Neural crest cell (in vitro differentiated cells): ENCODE measurements around the gene MAST4. TPM values are rescaled to one million over a fixed set of nuclear protein-coding genes. Genes with fewer than 3 reads are reported as not detected.

Experiments used
- DNase-seq: peaks from one replicate; pipeline ENCODE4 v3.0.0; 2021; ENCODE audit warnings: low read depth, mixed read lengths, low spot score
- H3K27ac Mint-ChIP-seq: one replicate; pipeline ENCODE4 v1.8.0; 2021; ENCODE audit warnings: mild to moderate bottlenecking, mixed read lengths; ENCODE audit not compliant: unreplicated experiment
- H3K27me3 Mint-ChIP-seq: 2 replicates; pipeline ENCODE4 v1.8.0; 2021; ENCODE audit warnings: low read depth, mild to moderate bottlenecking, mixed read lengths
- H3K36me3 Mint-ChIP-seq: 2 replicates; pipeline ENCODE4 v1.8.0; 2021; ENCODE audit warnings: low read depth, mild to moderate bottlenecking, mixed read lengths
- H3K4me1 Mint-ChIP-seq: 2 replicates; pipeline ENCODE4 v1.8.0; 2021; ENCODE audit warnings: mixed read lengths
- H3K4me3 Mint-ChIP-seq: one replicate; pipeline ENCODE4 v1.8.0; 2021; ENCODE audit warnings: mild to moderate bottlenecking, mixed read lengths
- H3K9me3 Mint-ChIP-seq: 2 replicates; pipeline ENCODE4 v1.8.0; 2021; ENCODE audit warnings: mixed read lengths
- CTCF ChIP-seq: fragments of 200-600 bp; sonication (generic); conservative IDR thresholded peaks from 2 replicates; pipeline ENCODE4 v1.5.0; 2021; ENCODE audit warnings: antibody characterized with exemption, mild to moderate bottlenecking
- total RNA-seq: library from RNA; stranded (reverse); gene quantifications from 2 replicates; pipeline ENCODE4 v1.2.1, GENCODE V29; 2021

The MAST4 gene
- total RNA-seq, 1 donor from 2014 or later = 7.3 TPM

GRCh38 chr5:67146574-67146973, 550.4 kb downstream of the MAST4 start:
- no peak for TF ChIP-seq CTCF
- Mint-ChIP-seq H3K4me3 (no peak overlapping the region), H3K27me3 (no peaks in the 10 kb centered on the region), H3K9me3 (no peaks in the 10 kb centered on the region), H3K27ac (no peak overlapping the region), H3K4me1 (peaks cover 5% of the 10 kb centered on the region), H3K36me3 (peaks cover 10% of the 10 kb centered on the region)
- no peak for DNase-seq

GRCh38 chr5:67146981-67147380, 550.8 kb downstream of the MAST4 start:
- TF ChIP-seq CTCF = no peak
- no peak for DNase-seq
- no peaks in the 10 kb centered on the region for H3K27me3 Mint-ChIP-seq
- no peak overlapping the region for H3K4me3 Mint-ChIP-seq
- H3K27ac Mint-ChIP-seq = no peak overlapping the region
- H3K4me1 Mint-ChIP-seq = peaks cover 5% of the 10 kb centered on the region
- H3K36me3 Mint-ChIP-seq = peaks cover 10% of the 10 kb centered on the region
- no peaks in the 10 kb centered on the region for H3K9me3 Mint-ChIP-seq

GRCh38 chr5:67147760-67148159, 551.6 kb downstream of the MAST4 start:
- no peak for TF ChIP-seq CTCF
- no peak for DNase-seq
- H3K4me1 Mint-ChIP-seq = peaks cover 5% of the 10 kb centered on the region
- H3K36me3 Mint-ChIP-seq = peaks cover 10% of the 10 kb centered on the region
- no peak overlapping the region for H3K27ac Mint-ChIP-seq
- no peaks in the 10 kb centered on the region for H3K9me3 Mint-ChIP-seq
- H3K27me3 Mint-ChIP-seq = no peaks in the 10 kb centered on the region
- no peak overlapping the region for H3K4me3 Mint-ChIP-seq

- no peak overlapping the region for H3K27ac Mint-ChIP-seq
- peaks cover 7% of the 10 kb centered on the region for H3K36me3 Mint-ChIP-seq
- no peaks in the 10 kb centered on the region for H3K27me3 Mint-ChIP-seq
- no peak for DNase-seq
- no peak overlapping the region for H3K4me3 Mint-ChIP-seq
- H3K4me1 Mint-ChIP-seq = peaks cover 5% of the 10 kb centered on the region
- no peak for TF ChIP-seq CTCF
- H3K9me3 Mint-ChIP-seq = no peaks in the 10 kb centered on the region
Observed at GRCh38 chr5:67149057-67149950, 553.1 kb downstream of the MAST4 start.

- Mint-ChIP-seq H3K27ac (no peak overlapping the region), H3K27me3 (no peaks in the 10 kb centered on the region), H3K36me3 (peaks cover 7% of the 10 kb centered on the region), H3K4me3 (no peak overlapping the region), H3K4me1 (peaks cover 5% of the 10 kb centered on the region), H3K9me3 (no peaks in the 10 kb centered on the region)
- TF ChIP-seq CTCF = peak; percentile 62
- DNase-seq = no peak
Observed at GRCh38 chr5:67149951-67150523, 553.8 kb downstream of the MAST4 start.
